HCT116 (cell line): Measurements from ENCODE around the gene DIPK1B. TPM values are rescaled to one million over a fixed set of nuclear protein-coding genes. Genes with fewer than 3 reads are reported as not detected.

Experiments
- ATAC-seq: fragments of 200-7000 bp; cut with Tn5 transposase; 2 replicates; pipeline ENCODE4 v1.9.1; 2020; ENCODE audit warnings: mild to moderate bottlenecking, moderate library complexity
- BruUV-seq: library from RNA; stranded (reverse); fragments of 400-500 nt; replicated peaks from 2 replicates; lab custom pipeline; 2021; lab: Mats Ljungman, UMichigan
- CTCF ChIA-PET: fragments of 300-600 bp; sonication (Branson Sonifier 250); formaldehyde crosslinking; loops from one replicate; lab custom pipeline; 2021; ENCODE audit warnings: antibody characterized with exemption; lab: Charles Lee
- POLR2A ChIA-PET: fragments of 300-600, 350-600 bp; sonication (Branson Sonifier 250); formaldehyde crosslinking; loops from one replicate; lab custom pipeline; 2021; ENCODE audit warnings: antibody characterized with exemption; lab: Charles Lee
- RAD21 ChIA-PET, 2 experiments: fragments of 300-600 bp; sonication (Branson Sonifier 250); formaldehyde crosslinking; loops; one replicate each; lab custom pipeline; 2023; ENCODE audit warnings: low total read pairs in 2 of 2; ENCODE audit not compliant: uncharacterized antibody in 2 of 2, unreplicated experiment in 2 of 2, low non-redundant PET in 1 of 2; lab: Charles Lee
- DNase-seq: peaks from one replicate; pipeline ENCODE4 v3.0.0-alpha.2; 2010; ENCODE audit warnings: low read depth, low spot score
- H2AFZ ChIP-seq: fragments of 200-600 bp; shearing (Covaris generic), sonication (generic); 2 replicates; pipeline ENCODE4 v1.6.1; 2017; ENCODE audit warnings: low read depth, mixed run types, mixed read lengths, antibody characterized with exemption, low read length; ENCODE audit not compliant: poor library complexity, severe bottlenecking
- H3K27ac ChIP-seq: 2 replicates; pipeline ENCODE4 v1.5.1; 2012; ENCODE audit warnings: low read depth, low read length
- H3K27me3 ChIP-seq: fragments of 200-600 bp; sonication (generic); 2 replicates; pipeline ENCODE4 v1.6.1; 2016; ENCODE audit warnings: mixed run types, low read length, mixed read lengths; ENCODE audit not compliant: insufficient read depth
- H3K36me3 ChIP-seq, 2 experiments: fragments of 200-500 bp in 1 of 2; fragments of 200-600 bp in 1 of 2; sonication (Bioruptor generic) in 1 of 2; sonication (generic) in 1 of 2; 2 replicates each; pipeline versions ENCODE4 v1.5.1 to v1.6.1; 2014 to 2016; ENCODE audit warnings: low read length in 2 of 2, inconsistent platforms in 1 of 2, mixed read lengths in 1 of 2, mixed run types in 1 of 2; ENCODE audit not compliant: insufficient read depth in 2 of 2, control insufficient read depth in 1 of 2
- H3K4me1 ChIP-seq, 2 experiments: fragments of 200-600 bp in 1 of 2; sonication (generic) in 1 of 2; 2 replicates each; pipeline versions ENCODE4 v1.5.1 to v1.6.1; 2012 to 2017; ENCODE audit warnings: low read length in 2 of 2, inconsistent platforms in 1 of 2, mild to moderate bottlenecking in 1 of 2, mixed read lengths in 1 of 2, mixed run types in 1 of 2, moderate library complexity in 1 of 2; ENCODE audit not compliant: insufficient read depth in 2 of 2, control insufficient read depth in 1 of 2
- H3K4me2 ChIP-seq: fragments of 200-600 bp; sonication (generic); 2 replicates; pipeline ENCODE4 v1.6.1; 2017; ENCODE audit warnings: mixed run types, low read length, mixed read lengths
- H3K4me3 ChIP-seq, 2 experiments: fragments of 200-600 bp in 1 of 2; sonication (generic) in 1 of 2; replicated peaks in 1 of 2; 2 replicates each; pipeline ENCODE4 v1.5.1; 2011 to 2016; ENCODE audit warnings: low read length in 2 of 2, control low read depth in 1 of 2, low read depth in 1 of 2, mild to moderate bottlenecking in 1 of 2, mixed read lengths in 1 of 2, mixed run types in 1 of 2
- H3K79me2 ChIP-seq: fragments of 200-600 bp; sonication (generic); 2 replicates; pipeline ENCODE4 v1.6.1; 2017; ENCODE audit warnings: mild to moderate bottlenecking, mixed run types, low read length, moderate library complexity, mixed read lengths; ENCODE audit not compliant: insufficient read depth
- H3K9ac ChIP-seq: fragments of 200-600 bp; sonication (generic); 2 replicates; pipeline ENCODE4 v1.6.1; 2016; ENCODE audit warnings: low read length, mixed read lengths
- H3K9me2 ChIP-seq: fragments of 200-600 bp; sonication (generic), shearing (Covaris generic); 2 replicates; pipeline ENCODE4 v1.6.1; 2017; ENCODE audit warnings: mixed run types, mild to moderate bottlenecking, moderate library complexity; ENCODE audit not compliant: insufficient read depth
- H3K9me3 ChIP-seq, 2 experiments: fragments of 200-500 bp in 1 of 2; fragments of 200-600 bp in 1 of 2; sonication (Bioruptor generic) in 1 of 2; sonication (generic) in 1 of 2; 2 replicates each; pipeline ENCODE4 v1.6.1; 2014 to 2017; ENCODE audit warnings: low read length in 2 of 2, mixed read lengths in 2 of 2, inconsistent platforms in 1 of 2, low read depth in 1 of 2, mild to moderate bottlenecking in 1 of 2, mixed run types in 1 of 2, moderate library complexity in 1 of 2; ENCODE audit not compliant: control insufficient read depth in 1 of 2, insufficient read depth in 1 of 2
- H4K20me1 ChIP-seq: fragments of 200-600 bp; sonication (generic), shearing (Covaris generic); 2 replicates; pipeline ENCODE4 v1.6.1; 2017; ENCODE audit warnings: mixed run types, mild to moderate bottlenecking, moderate library complexity; ENCODE audit not compliant: insufficient read depth
- CBX3 ChIP-seq: IDR thresholded peaks from 2 replicates; pipeline ENCODE4 v1.6.1; 2012; ENCODE audit warnings: low read depth
- ELF1 ChIP-seq: IDR thresholded peaks from 2 replicates; pipeline ENCODE4 v1.6.1; 2012; ENCODE audit warnings: low read depth, borderline replicate concordance
- EZH2 ChIP-seq: fragments of 200-600 bp; sonication (generic); IDR thresholded peaks from 2 replicates; pipeline ENCODE4 v1.6.1; 2017; ENCODE audit warnings: antibody characterized with exemption, mixed run types
- EZH2phosphoT487 ChIP-seq: fragments of 200-600 bp; IDR thresholded peaks from 2 replicates; pipeline ENCODE4 v1.6.1; 2018; ENCODE audit warnings: antibody characterized with exemption, borderline replicate concordance
- FOSL1 ChIP-seq: IDR thresholded peaks from 2 replicates; pipeline ENCODE4 v1.6.1; 2012; ENCODE audit warnings: low read depth
- MAX ChIP-seq: IDR thresholded peaks from 2 replicates; pipeline ENCODE4 v1.6.1; 2012
- POLR2A ChIP-seq: IDR thresholded peaks from 2 replicates; pipeline ENCODE4 v1.7.0; 2011; ENCODE audit warnings: borderline replicate concordance; ENCODE audit not compliant: insufficient read depth, insufficient read length; ENCODE audit errors: extremely low read depth
- POLR2AphosphoS5 ChIP-seq: IDR thresholded peaks from 2 replicates; pipeline ENCODE4 v1.6.1; 2011; ENCODE audit warnings: mild to moderate bottlenecking, low read depth, low read length, moderate library complexity
- TCF7L2 ChIP-seq: IDR thresholded peaks from 2 replicates; pipeline ENCODE4 v1.7.0; 2011; ENCODE audit warnings: borderline replicate concordance, inconsistent platforms; ENCODE audit not compliant: insufficient read depth, insufficient read length; ENCODE audit errors: extremely low read depth
- YY1 ChIP-seq: IDR thresholded peaks from 2 replicates; pipeline ENCODE4 v1.6.1; 2011; ENCODE audit warnings: low read length, low read depth, moderate library complexity, mild to moderate bottlenecking; ENCODE audit not compliant: insufficient replicate concordance; ENCODE audit errors: extremely low read depth
- ZFX ChIP-seq: fragments of 450-650 bp; IDR thresholded peaks from 2 replicates; pipeline ENCODE4 v1.6.1; 2017
- intact Hi-C: fragments of 100-400 bp; cut with micrococcal nuclease; formaldehyde crosslinking; loops from 2 replicates; pipeline ENCODE4 v1.10.0; 2022
- total RNA-seq: library from RNA; stranded (reverse); gene quantifications from one replicate; pipeline ENCODE4 v1.2.1, GENCODE V29; 2021; ENCODE audit not compliant: unreplicated experiment
- TF ChIP-seq, protein P1 (sequence below): IDR thresholded peaks from 2 replicates; pipeline ENCODE4 v1.6.1; 2011; ENCODE audit warnings: mild to moderate bottlenecking, low read length, moderate library complexity; ENCODE audit not compliant: insufficient replicate concordance; ENCODE audit errors: extremely low read depth
- TF ChIP-seq, protein P2 (sequence below): IDR thresholded peaks from 2 replicates; pipeline ENCODE4 v1.6.1; 2012

DIPK1B gene
- total RNA-seq, 1 experiment from 2014 or later: 15.6 TPM

DNA sequence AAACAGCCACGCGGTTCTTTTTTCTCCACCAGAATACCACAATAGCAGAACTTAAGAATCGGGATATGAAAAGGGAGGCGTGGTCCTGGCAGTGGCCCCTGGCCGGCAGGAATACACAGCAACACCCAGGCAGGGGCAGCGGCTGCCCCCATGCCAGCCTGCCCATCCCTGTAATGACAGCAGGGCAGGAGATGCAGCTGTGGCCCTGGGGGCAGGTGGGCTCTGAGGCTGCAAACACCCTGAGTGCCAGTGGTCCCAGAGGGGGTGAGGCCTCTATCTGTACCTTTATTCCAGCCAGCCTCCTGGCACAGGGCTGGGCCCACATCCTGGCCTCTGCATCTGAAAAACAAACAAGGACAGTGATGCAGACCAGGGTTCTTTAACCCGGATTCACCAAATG is 12.4 kb downstream of the DIPK1B start:
- Histone ChIP-seq H3K4me2 (no peak overlapping the region), H3K27ac (peak overlapping the region; percentile 27; the same call in 1 of the 2 replicates), H3K9me2 (no peaks in the 10 kb centered on the region), H4K20me1 (peaks cover 37% of the 10 kb centered on the region; the same call in 1 of the 2 replicates), H3K9ac (no peak overlapping the region), H3K36me3 (peaks cover 19 to 46% of the 10 kb centered on the region in 2 experiments; a peak in 3 of 4 replicates), H2AFZ (no peak overlapping the region), H3K4me3 (no peak overlapping the region), H3K79me2 (peaks cover 51% of the 10 kb centered on the region), H3K27me3 (no peaks in the 10 kb centered on the region), H3K9me3 (no peaks in the 10 kb centered on the region), H3K4me1 (peaks cover 13 to 64% of the 10 kb centered on the region in 2 experiments)
- intact Hi-C loops: no loop called here
- no peak for DNase-seq
- POLR2A ChIA-PET: no interaction called here
- CTCF ChIA-PET: no interaction called here
- RAD21 ChIA-PET: no interaction called here
- TF ChIP-seq, protein P1, sequence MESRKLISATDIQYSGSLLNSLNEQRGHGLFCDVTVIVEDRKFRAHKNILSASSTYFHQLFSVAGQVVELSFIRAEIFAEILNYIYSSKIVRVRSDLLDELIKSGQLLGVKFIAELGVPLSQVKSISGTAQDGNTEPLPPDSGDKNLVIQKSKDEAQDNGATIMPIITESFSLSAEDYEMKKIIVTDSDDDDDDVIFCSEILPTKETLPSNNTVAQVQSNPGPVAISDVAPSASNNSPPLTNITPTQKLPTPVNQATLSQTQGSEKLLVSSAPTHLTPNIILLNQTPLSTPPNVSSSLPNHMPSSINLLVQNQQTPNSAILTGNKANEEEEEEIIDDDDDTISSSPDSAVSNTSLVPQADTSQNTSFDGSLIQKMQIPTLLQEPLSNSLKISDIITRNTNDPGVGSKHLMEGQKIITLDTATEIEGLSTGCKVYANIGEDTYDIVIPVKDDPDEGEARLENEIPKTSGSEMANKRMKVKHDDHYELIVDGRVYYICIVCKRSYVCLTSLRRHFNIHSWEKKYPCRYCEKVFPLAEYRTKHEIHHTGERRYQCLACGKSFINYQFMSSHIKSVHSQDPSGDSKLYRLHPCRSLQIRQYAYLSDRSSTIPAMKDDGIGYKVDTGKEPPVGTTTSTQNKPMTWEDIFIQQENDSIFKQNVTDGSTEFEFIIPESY: no peak
- no peak for TF ChIP-seq ELF1
- TF ChIP-seq, protein P2, sequence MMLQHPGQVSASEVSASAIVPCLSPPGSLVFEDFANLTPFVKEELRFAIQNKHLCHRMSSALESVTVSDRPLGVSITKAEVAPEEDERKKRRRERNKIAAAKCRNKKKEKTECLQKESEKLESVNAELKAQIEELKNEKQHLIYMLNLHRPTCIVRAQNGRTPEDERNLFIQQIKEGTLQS: no peak
- TF ChIP-seq POLR2A: no peak
- no peak for TF ChIP-seq POLR2AphosphoS5
- TF ChIP-seq YY1: no peak
- TF ChIP-seq EZH2: no peak
- TF ChIP-seq CBX3: no peak
- no peak for TF ChIP-seq FOSL1
- TF ChIP-seq TCF7L2: no peak
- no peak for TF ChIP-seq EZH2phosphoT487
- TF ChIP-seq ZFX: no peak
- TF ChIP-seq MAX: no peak
- no TSS peak for BruUV-seq
- no peak for ATAC-seq
